Measurements from ENCODE around the gene USP16. TPM values are rescaled to one million over a fixed set of nuclear protein-coding genes. Genes with fewer than 3 reads are reported as not detected.

Gene USP16
- total RNA-seq, 1 donor from 2014 or later: 7.2 TPM

DNA sequence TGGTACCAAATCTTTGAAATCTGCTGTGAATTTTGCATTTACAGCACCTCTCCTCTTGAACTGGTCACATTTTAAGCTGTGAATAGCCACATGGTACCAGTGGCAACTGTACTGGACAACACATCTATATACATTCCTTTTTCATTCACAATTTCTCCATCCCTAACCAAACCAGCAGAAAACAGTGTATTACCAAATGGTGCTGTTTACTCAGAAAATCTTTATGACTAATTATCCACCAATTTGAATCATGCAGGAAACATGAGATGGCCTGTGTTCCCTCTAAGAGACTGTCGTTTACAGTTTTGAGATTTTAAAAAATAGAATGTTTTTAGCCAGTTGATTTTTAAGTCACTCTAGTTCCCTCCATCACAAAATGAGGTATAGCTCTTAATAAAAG lies 66.6 kb downstream of the USP16 start:
- Histone ChIP-seq H3K27me3 (no peaks in the 10 kb centered on the region), H3K4me1 (peaks cover 0 to 5% of the 10 kb centered on the region in 2 donors), H3K27ac (no peak overlapping the region), H3K36me3 (no peaks in the 10 kb centered on the region), H3K4me3 (no peak overlapping the region), H3K9me3 (no peaks in the 10 kb centered on the region)
- no peak for DNase-seq (ENCODE audit: low spot score in 2 of 2)
- TF ChIP-seq CTCF (IDR thresholded peaks at IDR 0.05): no peak
- intact Hi-C loops (cut with DNase I): loop anchor here (1.0 to 5.0 kb wide), 2 partner anchors 206 to 281 kb away; partner anchors contain the start of gene BACH1

GRCh38 chr21:29092102-29092959 lies 67.9 kb downstream of the USP16 start:
- Histone ChIP-seq H3K27ac (peak overlapping the region; percentile 6 to 16), H3K36me3 (no peaks in the 10 kb centered on the region), H3K4me3 (no peak overlapping the region), H3K4me1 (peaks cover 0 to 5% of the 10 kb centered on the region in 2 donors), H3K27me3 (no peaks in the 10 kb centered on the region), H3K9me3 (no peaks in the 10 kb centered on the region)
- DNase-seq (ENCODE audit: low spot score in 2 of 2): no peak
- no peak for TF ChIP-seq CTCF (IDR thresholded peaks at IDR 0.05)
- intact Hi-C loops (cut with DNase I): loop anchor here (5.0 kb wide), 1 partner anchor 205 kb away; the partner anchor contains the start of gene BACH1

DNA sequence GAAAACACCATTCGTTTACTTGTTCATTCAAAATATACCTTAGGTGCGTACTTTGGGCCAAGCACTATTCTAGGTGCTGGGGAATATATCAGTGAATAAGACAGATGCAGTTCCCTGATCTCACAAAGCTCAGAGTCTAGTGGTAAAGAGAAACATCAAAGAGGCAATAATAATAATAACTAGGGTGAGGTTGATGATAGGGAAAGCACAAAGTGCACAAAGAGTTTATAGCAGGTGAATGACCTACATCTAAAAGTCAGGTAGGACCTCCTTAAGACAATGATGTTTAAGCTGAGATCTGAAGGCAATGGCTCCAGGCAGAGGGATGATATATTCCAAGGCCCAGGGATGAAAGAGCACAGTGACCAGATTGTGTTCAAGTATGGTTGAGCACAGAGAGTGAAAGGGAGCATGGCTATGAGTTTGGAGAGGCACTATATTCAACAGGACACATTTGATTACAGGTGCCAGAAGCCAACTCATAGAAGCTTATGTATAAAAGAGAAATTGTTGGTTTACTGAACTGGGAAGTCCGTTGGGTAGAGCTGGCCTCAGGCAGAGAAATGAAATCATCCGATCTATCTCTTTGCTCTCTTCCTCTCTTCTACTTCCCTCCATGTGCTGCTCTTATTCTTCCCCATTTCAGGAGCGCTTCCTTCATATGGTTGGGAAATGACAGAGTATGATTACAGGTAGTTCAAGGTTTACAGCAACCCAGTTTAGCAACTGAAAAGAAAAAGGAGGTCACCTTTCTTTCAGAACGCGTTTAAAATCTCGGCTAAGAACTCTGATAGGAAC lies 71.9 kb downstream of the USP16 start:
- peaks cover 0 to 3% of the 10 kb centered on the region in 2 donors for H3K4me1 ChIP-seq
- peaks cover 0 to 3% of the 10 kb centered on the region in 2 donors for H3K36me3 ChIP-seq
- DNase-seq (ENCODE audit: low spot score in 2 of 2): no peak
- intact Hi-C loops (cut with DNase I): no loop called here
- H3K27me3 ChIP-seq: no peaks in the 10 kb centered on the region
- no peak overlapping the region for H3K27ac ChIP-seq
- no peak overlapping the region for H3K4me3 ChIP-seq
- no peak for TF ChIP-seq CTCF (IDR thresholded peaks at IDR 0.05)
- H3K9me3 ChIP-seq: no peaks in the 10 kb centered on the region

DNA sequence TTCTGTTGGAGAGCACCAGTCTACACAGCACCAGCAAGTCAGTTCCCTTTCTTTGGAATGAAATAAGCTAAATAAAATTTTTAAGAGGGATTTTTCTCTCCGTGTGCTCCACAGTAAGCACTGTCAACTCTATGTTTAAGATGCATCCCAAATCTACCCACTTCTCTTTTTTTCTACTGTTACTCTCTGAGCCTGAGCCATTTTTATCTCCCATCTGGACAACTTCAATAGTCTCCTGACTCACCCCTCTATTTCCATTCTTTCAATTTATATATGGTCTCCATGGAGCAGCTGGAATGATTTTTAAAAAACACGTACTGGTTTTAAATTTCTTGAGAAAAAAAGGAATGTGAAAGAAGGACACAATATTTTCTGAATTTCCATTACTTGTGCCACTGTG lies 73.7 kb downstream of the USP16 start:
- H3K27ac ChIP-seq: no peak overlapping the region
- no peak for DNase-seq (ENCODE audit: low spot score in 2 of 2)

More for the DNA sequence above, 73.7 kb downstream of the USP16 start:
- H3K4me3 ChIP-seq: no peak overlapping the region
- no peak for TF ChIP-seq CTCF (IDR thresholded peaks at IDR 0.05)
- intact Hi-C loops (cut with DNase I): no loop called here
- H3K27me3 ChIP-seq: no peaks in the 10 kb centered on the region
- H3K9me3 ChIP-seq: no peaks in the 10 kb centered on the region
- H3K4me1 ChIP-seq: no peaks in the 10 kb centered on the region
- H3K36me3 ChIP-seq: peaks cover 0 to 3% of the 10 kb centered on the region in 2 donors
